Measurements from ENCODE around the gene EFR3B. TPM values are rescaled to one million over a fixed set of nuclear protein-coding genes. Genes with fewer than 3 reads are reported as not detected.
"Not testable (repeated sequence)": the region's sequence is repeated elsewhere in the genome, so short reads cannot be mapped to it uniquely, and the experiment has no call there.

The EFR3B gene
- total RNA-seq, 1 donor from 2014 or later, result 1.5 TPM

- DNase-seq (ENCODE audit: extremely low read depth, low read depth, low spot score), result no peak
Measured at GRCh38 chr2:25072606-25073005, 30.7 kb downstream of the EFR3B start.

GRCh38 chr2:25073025-25073424 lies 31.1 kb downstream of the EFR3B start:
- no peak for DNase-seq (ENCODE audit: extremely low read depth, low read depth, low spot score)

GRCh38 chr2:25073914-25074313 lies 32.0 kb downstream of the EFR3B start:
- DNase-seq (ENCODE audit: extremely low read depth, low read depth, low spot score), result no peak

GRCh38 chr2:25074826-25075225 lies 33.0 kb downstream of the EFR3B start:
- DNase-seq (ENCODE audit: extremely low read depth, low read depth, low spot score), result no peak

- no peak for DNase-seq (ENCODE audit: extremely low read depth, low read depth, low spot score)
Measured at GRCh38 chr2:25076749-25077148, 34.9 kb downstream of the EFR3B start.

GRCh38 chr2:25077789-25078169 lies 35.9 kb downstream of the EFR3B start:
- no peak for DNase-seq (ENCODE audit: extremely low read depth, low read depth, low spot score)

- peak; percentile 36 for DNase-seq (ENCODE audit: extremely low read depth, low read depth, low spot score)
Measured at GRCh38 chr2:25078170-25079049, 36.5 kb downstream of the EFR3B start.

- no peak for DNase-seq (ENCODE audit: extremely low read depth, low read depth, low spot score)
Measured at GRCh38 chr2:25079050-25079635, 37.3 kb downstream of the EFR3B start.

- no peak for DNase-seq (ENCODE audit: extremely low read depth, low read depth, low spot score)
Measured at GRCh38 chr2:25081237-25081790, 39.4 kb downstream of the EFR3B start.

GRCh38 chr2:25082002-25082622 lies 40.2 kb downstream of the EFR3B start:
- no peak for DNase-seq (ENCODE audit: extremely low read depth, low read depth, low spot score)

GRCh38 chr2:25085761-25086560 lies 44.1 kb downstream of the EFR3B start:
- DNase-seq (ENCODE audit: extremely low read depth, low read depth, low spot score), result no peak

GRCh38 chr2:25088817-25089516 lies 47.1 kb downstream of the EFR3B start:
- DNase-seq (ENCODE audit: extremely low read depth, low read depth, low spot score), result no peak

GRCh38 chr2:25089605-25090315 lies 47.9 kb downstream of the EFR3B start:
- no peak for DNase-seq (ENCODE audit: extremely low read depth, low read depth, low spot score)

- no peak for DNase-seq (ENCODE audit: extremely low read depth, low read depth, low spot score)
Measured at GRCh38 chr2:25090801-25091200, 48.9 kb downstream of the EFR3B start.

- DNase-seq (ENCODE audit: extremely low read depth, low read depth, low spot score), result no peak
Measured at GRCh38 chr2:25091265-25091664, 49.4 kb downstream of the EFR3B start.

- DNase-seq (ENCODE audit: extremely low read depth, low read depth, low spot score), result no peak
Measured at GRCh38 chr2:25098056-25098455, 56.2 kb downstream of the EFR3B start.

- DNase-seq (ENCODE audit: extremely low read depth, low read depth, low spot score), result peak; percentile 73
Measured at GRCh38 chr2:25098670-25099486, 57.0 kb downstream of the EFR3B start.

GRCh38 chr2:25102352-25102751 lies 60.5 kb downstream of the EFR3B start:
- DNase-seq (ENCODE audit: extremely low read depth, low read depth, low spot score), result not testable (repeated sequence)

Data from glomerular endothelial cell (primary cell).